ENCODE measurements around the gene RNF157.

DNA sequence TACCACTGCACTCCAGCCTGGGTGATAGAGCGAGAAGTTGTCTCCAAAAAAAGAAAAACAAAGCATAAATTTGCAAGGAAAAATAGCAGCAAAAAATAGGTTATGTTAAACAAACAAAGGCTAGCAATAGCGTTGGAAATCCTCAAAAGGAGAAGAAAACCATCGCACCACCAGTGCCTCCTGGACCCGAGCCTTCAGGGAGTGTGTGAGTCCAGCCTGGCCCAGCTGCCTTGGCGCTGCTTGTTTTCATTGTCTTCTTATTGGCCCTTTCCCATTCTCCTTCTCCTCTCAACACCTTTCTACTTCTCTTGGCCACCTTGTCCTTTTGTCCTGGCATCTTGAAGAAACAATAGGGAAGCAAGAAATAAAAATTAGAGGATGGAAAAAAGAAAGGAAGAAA, 20.4 kb upstream of the RNF157 start:
- TF ChIP-seq POLR2A (IDR thresholded peaks at IDR 0.05; ENCODE audit: low read length) (no peak), GATA1 (IDR thresholded peaks at IDR 0.05; ENCODE audit: low read depth, low read length) (no peak)
